ENCODE data around the gene LRRC25.
A peak's percentile ranks its signal among the peaks of the same experiment; 100 is the strongest.
"Not testable (repeated sequence)": the region's sequence is repeated elsewhere in the genome, so short reads cannot be mapped to it uniquely, and the experiment has no call there.

Gene LRRC25

GRCh38 chr19:18424122-18424889 is 26.9 kb upstream of the LRRC25 start:
- DNase-seq, result no peak

- no peak for DNase-seq
These were observed 26.0 kb upstream of the LRRC25 start for GRCh38 chr19:18423258-18424020.

- DNase-seq, result no peak
These were observed 25.2 kb upstream of the LRRC25 start for GRCh38 chr19:18422530-18423191.

- no peak for DNase-seq
These were observed 24.0 kb upstream of the LRRC25 start for GRCh38 chr19:18421371-18421959.

- no peak for DNase-seq
These were observed 23.5 kb upstream of the LRRC25 start for GRCh38 chr19:18420930-18421329.

- no peak for DNase-seq
These were observed 22.5 kb upstream of the LRRC25 start for GRCh38 chr19:18419699-18420460.

GRCh38 chr19:18419195-18419698 is 21.8 kb upstream of the LRRC25 start, which contains the start of gene SSBP4:
TSS of gene SSBP4 (plus strand) at chr19:18419398. CDS start at chr19:18419649, 251 bp downstream.
- DNase-seq, result peak; percentile 61

GRCh38 chr19:18418483-18419194 is 21.2 kb upstream of the LRRC25 start:
- no peak for DNase-seq

- DNase-seq, result no peak
These were observed 20.6 kb upstream of the LRRC25 start for GRCh38 chr19:18418029-18418482.

- DNase-seq, result no peak
These were observed 20.0 kb upstream of the LRRC25 start for GRCh38 chr19:18417250-18418028.

- DNase-seq, result no peak
These were observed 19.4 kb upstream of the LRRC25 start for GRCh38 chr19:18416778-18417249.

- no peak for DNase-seq
These were observed 17.9 kb upstream of the LRRC25 start for GRCh38 chr19:18415178-18415867.

- DNase-seq, result no peak
These were observed 17.2 kb upstream of the LRRC25 start for GRCh38 chr19:18414504-18415177.

- no peak for DNase-seq
These were observed 15.3 kb upstream of the LRRC25 start for GRCh38 chr19:18412610-18413239.

GRCh38 chr19:18408053-18408476 is 10.6 kb upstream of the LRRC25 start:
- no peak for DNase-seq

- DNase-seq, result no peak
These were observed 9.3 kb upstream of the LRRC25 start for GRCh38 chr19:18406749-18407148.

- DNase-seq, result not testable (repeated sequence)
These were observed 8.3 kb upstream of the LRRC25 start for GRCh38 chr19:18405754-18406153.

GRCh38 chr19:18402455-18403248 is 5.2 kb upstream of the LRRC25 start:
- not testable (repeated sequence) for DNase-seq
